ENCODE results near the gene TRPM7.
"Not testable (repeated sequence)": the region's sequence is repeated elsewhere in the genome, so short reads cannot be mapped to it uniquely, and the experiment has no call there.

Gene TRPM7

DNA sequence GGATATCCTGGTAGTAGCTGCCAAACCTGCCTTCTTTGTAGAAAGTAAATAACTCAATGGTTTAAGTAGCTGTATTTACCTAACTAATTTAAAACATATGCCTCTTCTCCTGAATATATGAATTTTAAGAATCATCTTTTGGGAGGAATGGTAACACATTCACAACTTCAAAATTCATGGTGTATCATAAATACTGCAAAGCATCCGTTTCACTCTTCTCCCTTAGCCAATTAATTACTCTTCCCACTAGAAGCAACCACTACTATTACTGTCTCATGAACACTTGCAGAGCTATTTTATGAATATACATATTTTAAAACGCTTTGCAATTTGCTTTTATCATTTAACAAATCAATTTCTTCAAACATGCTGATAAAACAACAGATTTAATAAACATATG lies 81.1 kb downstream of the TRPM7 start:
- no peak for DNase-seq (ENCODE audit: low read depth)
- H3K4me3 ChIP-seq (ENCODE audit: control insufficient read depth, low read depth, low read length): no peak overlapping the region
- TF ChIP-seq, protein P1, sequence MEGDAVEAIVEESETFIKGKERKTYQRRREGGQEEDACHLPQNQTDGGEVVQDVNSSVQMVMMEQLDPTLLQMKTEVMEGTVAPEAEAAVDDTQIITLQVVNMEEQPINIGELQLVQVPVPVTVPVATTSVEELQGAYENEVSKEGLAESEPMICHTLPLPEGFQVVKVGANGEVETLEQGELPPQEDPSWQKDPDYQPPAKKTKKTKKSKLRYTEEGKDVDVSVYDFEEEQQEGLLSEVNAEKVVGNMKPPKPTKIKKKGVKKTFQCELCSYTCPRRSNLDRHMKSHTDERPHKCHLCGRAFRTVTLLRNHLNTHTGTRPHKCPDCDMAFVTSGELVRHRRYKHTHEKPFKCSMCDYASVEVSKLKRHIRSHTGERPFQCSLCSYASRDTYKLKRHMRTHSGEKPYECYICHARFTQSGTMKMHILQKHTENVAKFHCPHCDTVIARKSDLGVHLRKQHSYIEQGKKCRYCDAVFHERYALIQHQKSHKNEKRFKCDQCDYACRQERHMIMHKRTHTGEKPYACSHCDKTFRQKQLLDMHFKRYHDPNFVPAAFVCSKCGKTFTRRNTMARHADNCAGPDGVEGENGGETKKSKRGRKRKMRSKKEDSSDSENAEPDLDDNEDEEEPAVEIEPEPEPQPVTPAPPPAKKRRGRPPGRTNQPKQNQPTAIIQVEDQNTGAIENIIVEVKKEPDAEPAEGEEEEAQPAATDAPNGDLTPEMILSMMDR (IDR thresholded peaks at IDR 0.05; ENCODE audit: control insufficient read depth, insufficient read depth, low read depth, low read length, missing control alignments): no peak

DNA sequence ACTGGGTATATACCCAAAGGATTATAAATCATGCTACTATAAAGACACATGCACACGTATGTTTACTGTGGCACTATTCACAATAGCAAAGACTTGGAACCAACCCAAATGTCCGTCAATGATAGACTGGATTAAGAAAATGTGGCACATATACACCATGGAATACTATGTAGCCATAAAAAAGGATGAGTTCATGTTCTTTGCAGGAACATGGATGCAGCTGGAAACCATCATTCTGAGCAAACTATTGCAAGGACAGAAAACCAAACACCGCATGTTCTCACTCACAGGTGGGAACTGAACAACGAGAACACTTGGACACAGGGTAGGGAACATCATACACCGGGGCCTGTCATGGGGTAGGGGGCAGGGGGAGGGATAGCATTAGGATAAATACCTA lies 84.6 kb downstream of the TRPM7 start:
- not testable (repeated sequence) for H3K4me3 ChIP-seq (ENCODE audit: control insufficient read depth, low read depth, low read length); DNase-seq (ENCODE audit: low read depth)

DNA sequence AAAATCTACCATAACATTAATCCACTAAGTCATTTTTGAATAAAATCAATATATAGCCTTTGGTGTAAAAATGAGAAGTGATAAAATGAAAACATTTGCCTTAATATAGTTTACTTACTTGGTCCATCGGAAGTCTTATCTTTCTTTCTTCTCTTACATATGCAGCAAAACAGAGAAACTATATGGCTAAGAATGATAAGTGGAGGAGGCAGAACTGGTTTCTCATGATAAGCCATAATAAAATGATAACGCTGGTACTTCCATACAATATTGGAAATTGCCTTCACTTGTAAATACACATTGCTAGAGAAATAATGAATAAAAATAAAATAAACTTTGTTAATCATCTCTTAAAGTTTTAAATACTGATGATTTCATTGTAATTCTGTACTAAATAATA lies 92.3 kb downstream of the TRPM7 start:
- no peak for DNase-seq (ENCODE audit: low read depth)

DNA sequence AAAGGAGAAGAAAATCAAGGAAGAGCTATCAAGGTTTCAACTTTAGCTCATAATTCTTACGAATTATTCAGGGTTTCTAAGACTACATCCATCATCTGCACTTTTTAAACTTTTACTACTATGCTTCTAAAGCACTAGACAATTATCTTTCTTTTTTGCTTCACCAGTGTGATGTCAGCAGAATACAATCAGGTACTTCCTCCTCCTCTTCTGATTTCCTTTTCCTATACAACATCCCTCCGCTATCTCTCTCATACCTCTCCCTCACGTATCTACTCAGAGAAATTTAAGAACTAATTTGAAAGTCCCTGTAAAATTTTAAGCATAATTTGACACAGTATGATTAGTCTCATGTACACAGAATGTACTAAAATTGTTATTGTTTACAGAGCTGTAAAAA lies 92.8 kb downstream of the TRPM7 start:
- TF ChIP-seq, protein P1 (IDR thresholded peaks at IDR 0.05; ENCODE audit: control insufficient read depth, insufficient read depth, low read depth, low read length, missing control alignments): no peak
- DNase-seq (ENCODE audit: low read depth): no peak
- no peak overlapping the region for H3K4me3 ChIP-seq (ENCODE audit: control insufficient read depth, low read depth, low read length)

More for the DNA sequence above, 92.3 kb downstream of the TRPM7 start:
- H3K4me3 ChIP-seq (ENCODE audit: control insufficient read depth, low read depth, low read length): no peak overlapping the region
- TF ChIP-seq, protein P1 (IDR thresholded peaks at IDR 0.05; ENCODE audit: control insufficient read depth, insufficient read depth, low read depth, low read length, missing control alignments): no peak

DNA sequence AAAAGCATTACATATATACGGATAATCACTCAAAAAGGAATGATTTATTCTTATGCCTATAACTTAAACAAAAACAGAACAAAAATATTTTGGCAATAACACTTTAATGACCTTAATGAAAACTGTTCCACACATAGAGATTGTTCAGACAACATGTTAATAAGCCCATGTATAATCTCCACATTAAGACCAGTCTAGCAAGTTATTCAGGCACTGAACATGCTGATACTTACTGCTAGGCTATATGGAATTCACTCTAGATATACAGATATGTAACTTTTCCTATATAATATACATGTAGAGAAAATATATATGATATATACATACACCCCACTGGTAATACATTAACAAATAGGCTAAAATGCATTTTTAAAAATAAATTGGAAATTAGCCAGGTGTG lies 96.3 kb downstream of the TRPM7 start:
- no peak for DNase-seq (ENCODE audit: low read depth)
- H3K4me3 ChIP-seq (ENCODE audit: control insufficient read depth, low read depth, low read length): no peak overlapping the region
- TF ChIP-seq, protein P1 (IDR thresholded peaks at IDR 0.05; ENCODE audit: control insufficient read depth, insufficient read depth, low read depth, low read length, missing control alignments): no peak

DNA sequence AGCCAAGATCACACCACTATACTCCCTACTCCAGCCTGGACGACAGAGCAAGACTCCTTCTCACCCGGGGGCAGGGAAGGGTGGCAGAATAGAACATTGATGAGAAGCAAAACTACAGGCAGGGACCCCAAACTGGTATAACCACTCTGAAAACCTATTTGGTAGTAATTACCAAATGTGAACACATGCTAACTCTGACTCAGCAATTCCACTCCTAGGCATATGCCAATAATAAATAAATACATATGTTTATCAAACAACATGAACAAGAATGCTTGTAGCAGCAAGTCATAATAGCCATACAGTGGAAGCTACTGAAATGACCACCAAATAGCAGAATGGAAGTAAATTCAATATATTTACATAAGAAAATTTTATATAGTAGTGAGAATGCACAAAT lies 109.1 kb downstream of the TRPM7 start:
- TF ChIP-seq, protein P1 (IDR thresholded peaks at IDR 0.05; ENCODE audit: control insufficient read depth, insufficient read depth, low read depth, low read length, missing control alignments): no peak
- no peak for DNase-seq (ENCODE audit: low read depth)

DNA sequence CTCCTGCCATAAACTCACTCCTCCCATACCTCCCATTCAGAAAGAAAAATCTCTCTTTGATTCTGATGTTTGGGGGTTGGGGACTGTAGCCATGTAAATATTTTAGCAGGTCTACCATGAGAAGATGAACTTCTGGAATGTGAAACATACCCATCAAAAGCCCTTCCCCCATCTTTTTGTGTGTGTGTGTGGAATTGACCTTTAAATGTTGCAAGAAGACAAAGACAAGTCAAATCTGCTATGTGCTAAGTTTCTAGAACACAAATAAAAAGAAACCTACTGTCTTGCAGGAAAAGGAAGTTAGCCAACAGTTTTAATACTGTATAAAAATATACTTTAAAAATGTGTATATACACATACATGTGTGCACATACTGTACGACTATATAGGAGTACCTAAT lies 110.4 kb downstream of the TRPM7 start:
- H3K4me3 ChIP-seq (ENCODE audit: control insufficient read depth, low read depth, low read length): no peak overlapping the region
- TF ChIP-seq, protein P1 (IDR thresholded peaks at IDR 0.05; ENCODE audit: control insufficient read depth, insufficient read depth, low read depth, low read length, missing control alignments): no peak
- DNase-seq (ENCODE audit: low read depth): no peak

More for the DNA sequence above, 109.1 kb downstream of the TRPM7 start:
- H3K4me3 ChIP-seq (ENCODE audit: control insufficient read depth, low read depth, low read length): no peak overlapping the region

DNA sequence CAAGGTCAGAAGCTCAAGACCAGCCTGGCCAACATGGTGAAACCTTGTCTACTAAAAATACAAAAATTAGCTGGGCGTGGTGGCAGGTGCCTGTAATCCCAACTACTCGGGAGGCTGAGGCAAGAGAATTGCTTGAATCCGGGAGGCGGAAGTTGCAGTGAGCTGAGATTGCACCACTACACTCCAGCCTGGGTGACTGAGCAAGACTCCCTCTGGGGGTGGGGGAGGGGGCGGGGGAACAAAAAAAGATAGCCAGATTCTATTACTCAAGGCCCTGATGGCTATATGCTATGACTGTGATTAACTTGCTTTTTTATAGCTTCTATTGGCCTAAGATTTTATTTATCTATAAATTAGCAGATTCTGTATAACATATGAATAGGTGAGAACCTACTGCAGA lies 112.8 kb downstream of the TRPM7 start:
- DNase-seq (ENCODE audit: low read depth); H3K4me3 ChIP-seq (ENCODE audit: control insufficient read depth, low read depth, low read length): not testable (repeated sequence)

Data from AG09309 (cell line).